ACC112 (cell line): ENCODE results near the gene FOCAD.
"Not testable (repeated sequence)": the region's sequence is repeated elsewhere in the genome, so short reads cannot be mapped to it uniquely, and the experiment has no call there.

ENCODE experiments used
- H2AFZ ChIP-seq: fragments of 200-600 bp; sonication (generic); one replicate; pipeline ENCODE4 v1.6.0; 2017; ENCODE audit warnings: antibody characterized with exemption, low read length; ENCODE audit not compliant: unreplicated experiment
- H3K27ac ChIP-seq: fragments of 200-600 bp; sonication (generic); 2 replicates; pipeline ENCODE4 v1.5.1; 2014; ENCODE audit warnings: low read depth, mild to moderate bottlenecking, antibody characterized with exemption, low read length, moderate library complexity
- H3K27me3 ChIP-seq: fragments of 200-600 bp; sonication (generic); 2 replicates; pipeline ENCODE4 v1.6.1; 2014; ENCODE audit warnings: mild to moderate bottlenecking, antibody characterized with exemption, low read length, moderate library complexity, mixed read lengths; ENCODE audit not compliant: insufficient read depth
- H3K36me3 ChIP-seq: fragments of 200-600 bp; sonication (generic); 2 replicates; pipeline ENCODE4 v1.6.1; 2016; ENCODE audit warnings: mild to moderate bottlenecking, antibody characterized with exemption, low read length, moderate library complexity, mixed read lengths; ENCODE audit not compliant: insufficient read depth
- H3K4me1 ChIP-seq: fragments of 200-600 bp; sonication (generic); one replicate; pipeline ENCODE4 v1.6.1; 2016; ENCODE audit warnings: low read length, mixed read lengths; ENCODE audit not compliant: insufficient read depth, unreplicated experiment, control insufficient read depth
- H3K4me3 ChIP-seq: fragments of 200-600 bp; sonication (generic); 2 replicates; pipeline ENCODE4 v1.5.1; 2014; ENCODE audit warnings: mild to moderate bottlenecking, low read depth, low read length
- H3K79me2 ChIP-seq: fragments of 200-600 bp; sonication (generic); one replicate; pipeline ENCODE4 v1.6.0; 2016; ENCODE audit warnings: low read length; ENCODE audit not compliant: control insufficient read depth, unreplicated experiment, insufficient read depth

FOCAD gene

DNA sequence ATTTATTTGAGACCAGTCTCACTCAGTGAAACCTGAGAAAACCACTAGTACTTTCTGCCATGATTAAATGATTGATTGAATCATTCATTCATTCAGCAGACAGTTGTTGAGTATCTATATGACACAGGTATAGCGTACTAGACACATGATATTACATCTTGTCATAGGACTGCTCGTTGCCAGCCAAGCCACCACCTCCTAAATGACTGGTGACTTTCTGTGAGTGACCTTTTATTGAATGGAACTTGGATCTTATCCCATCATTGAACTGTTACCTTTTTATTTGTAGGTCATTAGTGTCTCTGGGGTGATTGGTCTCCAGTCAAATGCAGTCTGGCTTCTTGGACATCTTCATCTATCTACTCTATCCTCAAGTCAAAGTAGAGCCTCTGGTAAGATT lies 266.6 kb downstream of the FOCAD start:
- Histone ChIP-seq H3K4me3 (no peak overlapping the region), H2AFZ (no peak overlapping the region)

GRCh38 chr9:20962536-20963225 lies 278.6 kb downstream of the FOCAD start:
- H3K27ac ChIP-seq: no peak overlapping the region
- H2AFZ ChIP-seq: no peak overlapping the region
- no peaks in the 10 kb centered on the region for H3K36me3 ChIP-seq
- H3K4me3 ChIP-seq: no peak overlapping the region
- H3K4me1 ChIP-seq: no peaks in the 10 kb centered on the region
- no peaks in the 10 kb centered on the region for H3K79me2 ChIP-seq
- no peaks in the 10 kb centered on the region for H3K27me3 ChIP-seq

More for the DNA sequence above, 266.6 kb downstream of the FOCAD start:
- no peak overlapping the region for H3K27ac ChIP-seq
- H3K36me3 ChIP-seq: peaks cover 11% of the 10 kb centered on the region
- no peaks in the 10 kb centered on the region for H3K4me1 ChIP-seq
- H3K79me2 ChIP-seq: no peaks in the 10 kb centered on the region
- no peaks in the 10 kb centered on the region for H3K27me3 ChIP-seq

DNA sequence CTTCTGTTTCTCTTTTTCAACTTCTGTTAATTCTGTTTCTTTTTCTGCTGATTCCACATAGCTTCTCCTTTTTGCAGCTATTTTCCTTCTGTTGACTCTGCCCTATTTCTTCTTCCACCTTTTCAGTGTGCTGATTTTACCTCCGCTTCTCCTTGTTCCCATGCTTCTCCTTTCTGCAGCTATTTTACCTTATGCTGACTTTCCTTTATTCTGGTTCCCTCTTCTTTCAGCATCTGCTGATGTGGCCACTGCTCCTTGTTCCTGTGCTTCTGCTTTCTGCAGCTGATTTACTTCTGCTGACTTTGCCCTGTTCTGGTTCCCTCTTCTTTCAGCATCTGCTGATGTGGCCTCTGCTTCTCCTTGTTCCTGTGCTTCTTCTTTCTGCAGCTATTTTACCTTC lies 288.6 kb downstream of the FOCAD start:
- H3K36me3 ChIP-seq: peaks cover 11% of the 10 kb centered on the region; the same call in 1 of the 2 replicates
- no peak overlapping the region for H3K27ac ChIP-seq
- H3K79me2 ChIP-seq: no peaks in the 10 kb centered on the region
- no peak overlapping the region for H3K4me3 ChIP-seq
- no peaks in the 10 kb centered on the region for H3K27me3 ChIP-seq
- H2AFZ ChIP-seq: no peak overlapping the region
- no peaks in the 10 kb centered on the region for H3K4me1 ChIP-seq

DNA sequence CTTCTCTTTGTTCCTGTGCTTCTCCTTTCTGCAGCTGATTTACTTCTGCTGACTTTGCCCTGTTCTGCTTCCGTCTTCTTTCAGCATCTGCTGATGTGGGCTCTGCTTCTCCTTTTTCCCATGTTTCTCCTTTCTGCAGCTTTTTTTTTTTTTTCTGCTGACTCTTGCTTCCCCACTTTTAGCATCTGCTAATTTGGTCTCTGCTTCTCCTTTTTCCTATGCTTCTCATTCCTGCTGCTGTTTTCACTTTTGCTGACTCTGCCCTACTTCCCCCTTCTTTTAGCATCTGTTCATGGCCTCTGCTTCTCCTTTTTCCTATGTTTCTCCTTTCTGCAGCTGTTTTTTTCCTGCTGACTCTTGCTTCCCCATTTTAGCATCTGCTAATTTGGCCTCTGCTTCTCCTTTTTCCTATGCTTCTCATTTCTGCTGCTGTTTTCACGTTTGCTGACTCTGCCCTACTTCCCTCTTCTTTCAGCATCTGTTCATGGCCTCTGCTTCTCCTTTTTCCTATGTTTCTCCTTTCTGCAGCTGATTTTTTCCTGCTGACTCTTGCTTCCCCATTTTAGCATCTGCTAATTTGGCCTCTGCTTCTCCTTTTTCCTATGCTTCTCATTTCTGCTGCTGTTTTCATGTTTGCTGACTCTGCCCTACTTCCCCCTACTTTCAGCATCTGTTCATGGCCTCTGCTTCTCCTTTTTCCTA lies 289.3 kb downstream of the FOCAD start:
- not testable (repeated sequence) for H3K79me2 ChIP-seq, H3K27ac ChIP-seq, H3K4me3 ChIP-seq, H2AFZ ChIP-seq, H3K4me1 ChIP-seq, H3K27me3 ChIP-seq
- peaks cover 11% of the 10 kb centered on the region; the same call in 1 of the 2 replicates for H3K36me3 ChIP-seq

GRCh38 chr9:20974191-20974938 lies 290.3 kb downstream of the FOCAD start:
- not testable (repeated sequence) for H3K27ac ChIP-seq, H3K27me3 ChIP-seq, H3K79me2 ChIP-seq, H3K4me1 ChIP-seq, H2AFZ ChIP-seq, H3K4me3 ChIP-seq
- peaks cover 11% of the 10 kb centered on the region; the same call in 1 of the 2 replicates for H3K36me3 ChIP-seq

DNA sequence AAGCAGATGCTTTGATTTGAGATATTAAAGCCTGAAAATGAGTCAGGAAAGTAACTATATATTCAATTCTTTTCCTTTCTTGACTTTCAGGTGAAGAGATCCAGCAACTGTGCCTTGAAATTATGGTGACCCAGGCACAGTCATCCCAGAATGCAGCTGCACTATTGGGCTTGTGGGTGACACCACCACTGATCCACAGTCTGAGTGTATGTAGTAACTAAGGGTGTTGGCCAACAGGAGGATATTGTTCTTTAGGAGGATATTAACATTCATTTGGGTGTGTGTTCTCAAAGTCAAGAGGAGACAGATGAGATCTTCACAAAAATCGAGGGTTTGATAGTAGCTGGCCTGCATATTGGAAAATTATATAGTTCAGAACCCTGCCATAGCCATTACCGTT lies 294.2 kb downstream of the FOCAD start:
- Histone ChIP-seq H3K79me2 (no peaks in the 10 kb centered on the region), H3K27me3 (no peaks in the 10 kb centered on the region), H3K4me3 (no peak overlapping the region), H3K36me3 (peaks cover 11% of the 10 kb centered on the region; the same call in 1 of the 2 replicates), H3K4me1 (peaks cover 23% of the 10 kb centered on the region), H3K27ac (no peak overlapping the region), H2AFZ (no peak overlapping the region)

DNA sequence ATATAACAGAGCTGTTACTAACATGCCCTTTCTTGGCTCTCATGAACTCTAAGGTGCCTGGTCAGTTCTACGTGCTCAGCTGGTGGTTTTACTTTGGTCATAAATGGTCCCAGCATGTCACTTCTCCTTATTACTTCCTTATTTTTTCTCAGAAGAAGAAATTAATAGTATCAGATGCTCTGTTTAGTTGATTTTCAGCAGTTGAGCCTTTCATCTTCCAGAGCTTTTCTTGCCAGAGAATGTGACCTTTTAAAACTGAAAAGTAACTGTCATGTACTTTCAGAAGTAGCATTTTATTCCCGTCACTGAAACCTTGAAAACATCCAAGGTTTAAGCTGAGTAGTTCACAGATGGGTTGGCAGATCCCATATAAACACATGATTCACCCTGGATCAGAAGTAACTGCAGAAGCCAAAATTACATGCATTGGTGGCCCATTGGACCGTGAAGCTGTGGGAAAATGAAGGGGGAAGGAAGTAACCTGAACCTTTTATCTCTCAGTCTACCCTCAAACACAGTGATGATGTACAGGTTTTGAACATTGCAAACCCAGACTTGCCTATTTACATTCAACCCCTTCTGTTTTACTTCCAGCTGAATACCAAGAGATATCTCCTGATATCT lies 296.9 kb downstream of the FOCAD start:
- H3K79me2 ChIP-seq: no peaks in the 10 kb centered on the region
- peaks cover 11% of the 10 kb centered on the region; the same call in 1 of the 2 replicates for H3K36me3 ChIP-seq
- no peak overlapping the region for H2AFZ ChIP-seq
- peak overlapping the region; percentile 57 for H3K27ac ChIP-seq
- H3K4me1 ChIP-seq: peaks cover 23% of the 10 kb centered on the region
- peak overlapping the region; percentile 31; the same call in 1 of the 2 replicates for H3K4me3 ChIP-seq
- no peaks in the 10 kb centered on the region for H3K27me3 ChIP-seq

GRCh38 chr9:20981486-20981885 lies 297.4 kb downstream of the FOCAD start:
- Histone ChIP-seq H3K27ac (peak overlapping the region; percentile 57), H3K27me3 (no peaks in the 10 kb centered on the region), H3K4me3 (peak overlapping the region; percentile 31; the same call in 1 of the 2 replicates), H3K36me3 (peaks cover 9% of the 10 kb centered on the region; the same call in 1 of the 2 replicates), H3K4me1 (peaks cover 23% of the 10 kb centered on the region), H2AFZ (no peak overlapping the region), H3K79me2 (no peaks in the 10 kb centered on the region)

DNA sequence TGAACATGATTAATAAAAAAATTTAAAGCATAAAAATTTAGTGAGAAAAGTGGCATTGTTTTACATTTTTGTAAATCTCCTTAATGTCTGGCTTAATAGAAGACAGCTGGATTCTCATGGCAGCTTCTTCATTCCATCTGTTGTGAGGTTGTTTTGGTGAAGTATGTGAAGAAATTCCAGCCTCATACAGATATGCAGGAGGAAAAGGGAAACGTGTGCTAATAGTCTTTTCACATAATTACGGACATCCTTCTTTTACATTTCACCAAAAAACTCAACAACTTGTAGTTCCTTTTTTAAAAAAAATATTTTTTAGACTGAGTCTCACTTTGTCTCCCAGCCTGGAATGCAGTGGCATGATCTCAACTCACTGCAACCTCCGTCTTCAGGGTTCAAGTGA lies 300.4 kb downstream of the FOCAD start:
- H3K4me1 ChIP-seq: peaks cover 29% of the 10 kb centered on the region
- H2AFZ ChIP-seq: no peak overlapping the region
- H3K36me3 ChIP-seq: no peaks in the 10 kb centered on the region
- no peaks in the 10 kb centered on the region for H3K27me3 ChIP-seq
- H3K27ac ChIP-seq: no peak overlapping the region
- no peak overlapping the region for H3K4me3 ChIP-seq
- no peaks in the 10 kb centered on the region for H3K79me2 ChIP-seq

DNA sequence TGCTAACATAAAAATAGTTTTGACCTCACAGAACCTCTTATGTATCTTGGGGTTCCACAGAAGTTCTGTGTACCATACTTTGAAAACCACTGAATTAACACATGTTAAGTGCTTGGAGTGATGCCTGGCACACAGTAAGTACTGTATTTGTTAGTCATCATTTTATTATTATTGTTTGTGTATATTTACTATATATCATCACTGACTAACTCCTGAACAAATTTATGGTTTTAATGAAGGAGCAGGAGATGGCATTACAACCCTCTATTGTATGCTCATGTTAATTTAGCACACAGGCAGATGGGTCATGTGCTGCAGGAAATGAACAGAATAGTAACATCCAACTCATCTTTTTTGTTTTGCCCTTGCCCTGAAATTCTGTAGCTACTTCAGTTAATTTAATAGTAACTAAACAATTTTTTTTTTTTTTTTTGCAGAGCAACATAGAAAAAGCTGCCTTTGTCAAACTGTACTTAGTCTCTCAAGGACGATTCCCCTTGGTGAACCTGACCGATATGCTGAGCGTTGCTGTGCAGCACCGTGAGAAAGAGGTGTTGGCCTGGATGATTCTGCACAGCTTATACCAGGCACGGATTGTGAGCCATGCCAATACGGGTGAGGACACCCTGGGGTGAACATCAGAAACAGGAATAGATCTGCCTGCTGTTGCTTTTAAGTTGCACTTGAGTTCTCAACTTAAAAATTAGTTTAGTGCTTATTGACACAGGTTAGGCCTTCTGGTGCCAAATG lies 302.0 kb downstream of the FOCAD start:
- Histone ChIP-seq H3K27me3 (no peaks in the 10 kb centered on the region), H3K4me1 (peaks cover 20% of the 10 kb centered on the region), H3K4me3 (no peak overlapping the region), H3K27ac (no peak overlapping the region), H3K79me2 (no peaks in the 10 kb centered on the region), H2AFZ (no peak overlapping the region), H3K36me3 (peaks cover 6% of the 10 kb centered on the region; the same call in 1 of the 2 replicates)
